GM06990 (cell line): ENCODE measurements around the gene CCDC190.
"Not testable (repeated sequence)": the region's sequence is repeated elsewhere in the genome, so short reads cannot be mapped to it uniquely, and the experiment has no call there.

Source experiments
- DNase-seq: peaks from one replicate; pipeline ENCODE4 v3.0.0-alpha.2; 2011; ENCODE audit not compliant: insufficient read length; ENCODE audit errors: extremely low read depth
- H3K27me3 ChIP-seq: replicated peaks from 2 replicates; pipeline ENCODE4 v1.6.0; 2011; ENCODE audit warnings: low read length; ENCODE audit not compliant: control insufficient read depth, insufficient read depth
- H3K36me3 ChIP-seq: 2 replicates; pipeline ENCODE4 v1.5.1; 2011; ENCODE audit warnings: low read length; ENCODE audit not compliant: control insufficient read depth, insufficient read depth
- H3K4me3 ChIP-seq: replicated peaks from 2 replicates; pipeline ENCODE4 v1.5.1; 2011; ENCODE audit warnings: low read depth, mild to moderate bottlenecking, control low read depth, low read length
- TF ChIP-seq, protein P1 (sequence below): IDR thresholded peaks from 2 replicates; pipeline ENCODE4 v1.5.1; 2011; ENCODE audit warnings: low read length, control low read depth, mild to moderate bottlenecking, inconsistent platforms; ENCODE audit not compliant: insufficient read depth, poor library complexity, severe bottlenecking

Gene CCDC190

GRCh38 chr1:162829268-162829667 is 31.7 kb downstream of the CCDC190 start:
- H3K4me3 ChIP-seq = no peak overlapping the region
- no peaks in the 10 kb centered on the region for H3K36me3 ChIP-seq
- no peaks in the 10 kb centered on the region for H3K27me3 ChIP-seq
- no peak for DNase-seq
- TF ChIP-seq, protein P1, sequence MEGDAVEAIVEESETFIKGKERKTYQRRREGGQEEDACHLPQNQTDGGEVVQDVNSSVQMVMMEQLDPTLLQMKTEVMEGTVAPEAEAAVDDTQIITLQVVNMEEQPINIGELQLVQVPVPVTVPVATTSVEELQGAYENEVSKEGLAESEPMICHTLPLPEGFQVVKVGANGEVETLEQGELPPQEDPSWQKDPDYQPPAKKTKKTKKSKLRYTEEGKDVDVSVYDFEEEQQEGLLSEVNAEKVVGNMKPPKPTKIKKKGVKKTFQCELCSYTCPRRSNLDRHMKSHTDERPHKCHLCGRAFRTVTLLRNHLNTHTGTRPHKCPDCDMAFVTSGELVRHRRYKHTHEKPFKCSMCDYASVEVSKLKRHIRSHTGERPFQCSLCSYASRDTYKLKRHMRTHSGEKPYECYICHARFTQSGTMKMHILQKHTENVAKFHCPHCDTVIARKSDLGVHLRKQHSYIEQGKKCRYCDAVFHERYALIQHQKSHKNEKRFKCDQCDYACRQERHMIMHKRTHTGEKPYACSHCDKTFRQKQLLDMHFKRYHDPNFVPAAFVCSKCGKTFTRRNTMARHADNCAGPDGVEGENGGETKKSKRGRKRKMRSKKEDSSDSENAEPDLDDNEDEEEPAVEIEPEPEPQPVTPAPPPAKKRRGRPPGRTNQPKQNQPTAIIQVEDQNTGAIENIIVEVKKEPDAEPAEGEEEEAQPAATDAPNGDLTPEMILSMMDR = no peak

- no peak overlapping the region for H3K4me3 ChIP-seq
- TF ChIP-seq, protein P1 = no peak
- DNase-seq = no peak
- no peaks in the 10 kb centered on the region for H3K36me3 ChIP-seq
- H3K27me3 ChIP-seq = no peaks in the 10 kb centered on the region
These were observed 37.0 kb downstream of the CCDC190 start for GRCh38 chr1:162823771-162824525.

DNA sequence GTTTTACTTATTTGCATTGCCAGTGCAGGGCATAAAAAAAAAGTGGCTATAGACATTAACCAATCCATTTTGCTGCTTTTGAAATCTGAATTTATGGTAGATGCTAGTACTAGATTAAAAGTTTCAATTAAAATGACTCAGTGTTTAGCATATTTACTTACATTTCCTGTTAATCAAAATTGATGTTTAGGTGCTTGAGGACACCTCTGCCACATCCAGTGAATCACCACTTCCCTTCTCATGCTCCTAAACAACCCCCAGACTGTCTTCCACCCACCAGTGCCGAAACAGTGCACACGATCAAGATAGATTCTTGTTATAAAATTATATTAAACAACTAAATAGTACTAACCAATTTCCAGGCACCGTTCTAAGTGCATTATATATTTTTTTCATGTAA is 37.7 kb downstream of the CCDC190 start:
- DNase-seq = no peak
- Histone ChIP-seq H3K36me3 (no peaks in the 10 kb centered on the region), H3K4me3 (no peak overlapping the region), H3K27me3 (no peaks in the 10 kb centered on the region)
- TF ChIP-seq, protein P1 = no peak

GRCh38 chr1:162822391-162823200 is 38.4 kb downstream of the CCDC190 start:
- Histone ChIP-seq H3K4me3 (peak overlapping the region; percentile 47), H3K27me3 (no peaks in the 10 kb centered on the region), H3K36me3 (no peaks in the 10 kb centered on the region)
- DNase-seq = no peak
- TF ChIP-seq, protein P1 = no peak

GRCh38 chr1:162818666-162819065 is 42.3 kb downstream of the CCDC190 start:
- not testable (repeated sequence) for DNase-seq, H3K36me3 ChIP-seq, H3K4me3 ChIP-seq, H3K27me3 ChIP-seq

DNA sequence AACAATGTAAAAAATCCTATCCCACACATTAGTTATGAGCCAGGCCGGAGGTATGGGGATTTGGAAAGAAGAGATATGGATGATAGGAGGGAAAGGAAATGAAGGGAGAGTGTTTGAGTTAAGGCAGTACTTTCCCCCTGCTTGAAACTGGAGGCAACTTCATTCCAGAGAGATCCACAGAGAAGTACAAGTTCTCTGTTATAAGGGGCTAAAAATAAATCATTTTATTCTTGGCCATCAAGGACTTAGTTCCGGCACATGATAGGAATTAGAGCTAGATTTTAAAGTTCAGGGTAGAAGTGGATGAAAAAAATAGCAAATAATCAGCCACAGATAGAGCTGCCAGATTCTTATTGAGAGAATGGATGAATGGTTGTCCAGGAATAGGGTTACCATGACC is 42.8 kb downstream of the CCDC190 start:
- not testable (repeated sequence) for H3K27me3 ChIP-seq, DNase-seq

GRCh38 chr1:162812357-162812756 is 48.6 kb downstream of the CCDC190 start:
- not testable (repeated sequence) for H3K36me3 ChIP-seq

More for the DNA sequence above, 42.8 kb downstream of the CCDC190 start:
- not testable (repeated sequence) for H3K36me3 ChIP-seq, H3K4me3 ChIP-seq

DNA sequence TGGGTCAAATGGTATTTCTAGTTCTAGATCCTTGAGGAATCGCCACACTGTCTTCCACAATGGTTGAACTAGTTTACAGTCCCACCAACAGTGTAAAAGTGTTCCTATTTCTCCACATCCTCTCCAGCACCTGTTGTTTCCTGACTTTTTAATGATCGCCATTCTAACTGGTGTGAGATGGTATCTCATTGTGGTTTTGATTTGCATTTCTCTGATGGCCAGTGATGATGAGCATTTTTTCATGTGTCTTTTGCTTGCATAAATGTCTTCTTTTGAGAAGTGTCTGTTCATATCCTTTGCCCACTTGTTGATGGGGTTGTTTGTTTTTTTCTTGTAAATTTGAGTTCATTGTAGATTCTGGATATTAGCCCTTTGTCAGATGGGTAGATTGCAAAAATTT is 53.5 kb downstream of the CCDC190 start:
- H3K36me3 ChIP-seq, H3K27me3 ChIP-seq, H3K4me3 ChIP-seq, DNase-seq: not testable (repeated sequence)

More at GRCh38 chr1:162812357-162812756, 48.6 kb downstream of the CCDC190 start:
- H3K27me3 ChIP-seq, H3K4me3 ChIP-seq, DNase-seq: not testable (repeated sequence)
